Measurements from ENCODE around the gene UVRAG. TPM values are rescaled to one million over a fixed set of nuclear protein-coding genes. Genes with fewer than 3 reads are reported as not detected.
A peak's percentile ranks its signal among the peaks of the same experiment; 100 is the strongest.
"Not testable (repeated sequence)": the region's sequence is repeated elsewhere in the genome, so short reads cannot be mapped to it uniquely, and the experiment has no call there.

Gene UVRAG
- total RNA-seq, 1 donor from 2014 or later = 27.6 TPM

DNA sequence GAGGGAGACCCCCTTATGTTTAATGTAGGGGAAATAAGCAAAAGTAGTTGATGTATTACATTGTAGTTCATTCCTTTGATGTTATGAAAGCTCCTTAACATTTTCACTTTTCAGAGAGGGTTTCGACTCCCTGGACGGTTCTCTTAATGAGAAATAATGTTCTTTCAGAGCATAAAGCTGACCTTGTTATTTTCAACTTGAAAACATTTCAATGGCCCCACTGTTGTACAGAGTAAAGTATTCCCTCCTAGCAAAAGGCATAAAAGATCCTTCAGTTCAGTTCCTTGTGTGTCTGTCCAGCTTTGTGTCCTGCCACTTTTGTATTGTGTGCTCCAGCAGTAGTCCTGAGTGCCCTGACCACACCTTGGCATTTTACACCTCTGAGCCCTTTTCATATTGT, 63.9 kb downstream of the UVRAG start:
- Mint-ChIP-seq H3K4me3 (no peak overlapping the region), H3K9me3 (no peaks in the 10 kb centered on the region), H3K27ac (peak overlapping the region; percentile 51), H3K4me1 (peaks cover 16% of the 10 kb centered on the region), H3K27me3 (ENCODE audit: low read depth) (no peaks in the 10 kb centered on the region), H3K36me3 (peaks cover 11% of the 10 kb centered on the region)
- DNase-seq (ENCODE audit: low spot score in 2 of 2, unreplicated experiment in 2 of 2) = no peak
- TF ChIP-seq, protein P1, sequence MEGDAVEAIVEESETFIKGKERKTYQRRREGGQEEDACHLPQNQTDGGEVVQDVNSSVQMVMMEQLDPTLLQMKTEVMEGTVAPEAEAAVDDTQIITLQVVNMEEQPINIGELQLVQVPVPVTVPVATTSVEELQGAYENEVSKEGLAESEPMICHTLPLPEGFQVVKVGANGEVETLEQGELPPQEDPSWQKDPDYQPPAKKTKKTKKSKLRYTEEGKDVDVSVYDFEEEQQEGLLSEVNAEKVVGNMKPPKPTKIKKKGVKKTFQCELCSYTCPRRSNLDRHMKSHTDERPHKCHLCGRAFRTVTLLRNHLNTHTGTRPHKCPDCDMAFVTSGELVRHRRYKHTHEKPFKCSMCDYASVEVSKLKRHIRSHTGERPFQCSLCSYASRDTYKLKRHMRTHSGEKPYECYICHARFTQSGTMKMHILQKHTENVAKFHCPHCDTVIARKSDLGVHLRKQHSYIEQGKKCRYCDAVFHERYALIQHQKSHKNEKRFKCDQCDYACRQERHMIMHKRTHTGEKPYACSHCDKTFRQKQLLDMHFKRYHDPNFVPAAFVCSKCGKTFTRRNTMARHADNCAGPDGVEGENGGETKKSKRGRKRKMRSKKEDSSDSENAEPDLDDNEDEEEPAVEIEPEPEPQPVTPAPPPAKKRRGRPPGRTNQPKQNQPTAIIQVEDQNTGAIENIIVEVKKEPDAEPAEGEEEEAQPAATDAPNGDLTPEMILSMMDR (IDR thresholded peaks at IDR 0.05; ENCODE audit: unreplicated experiment) = no peak

DNA sequence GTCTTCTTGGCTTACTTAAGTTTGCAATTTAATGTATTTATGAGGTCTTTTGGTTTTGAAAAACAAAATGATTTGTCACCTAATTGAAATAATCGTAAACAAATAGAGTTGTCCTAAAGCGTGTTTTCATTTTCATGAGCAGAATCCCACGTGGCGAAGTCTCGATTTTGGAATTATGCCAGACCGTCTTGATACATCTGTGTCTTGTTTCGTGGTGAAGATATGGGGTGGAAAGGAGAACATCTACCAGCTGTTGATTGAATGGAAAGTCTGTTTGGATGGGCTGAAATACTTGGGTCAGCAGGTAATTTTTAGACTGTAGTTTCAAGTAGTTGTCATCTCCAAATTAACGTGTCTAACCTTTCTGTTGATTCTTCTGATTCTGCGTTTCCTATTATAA, 64.7 kb downstream of the UVRAG start:
- TF ChIP-seq, protein P1 (IDR thresholded peaks at IDR 0.05; ENCODE audit: unreplicated experiment) = no peak
- no peak overlapping the region for H3K4me3 Mint-ChIP-seq

DNA sequence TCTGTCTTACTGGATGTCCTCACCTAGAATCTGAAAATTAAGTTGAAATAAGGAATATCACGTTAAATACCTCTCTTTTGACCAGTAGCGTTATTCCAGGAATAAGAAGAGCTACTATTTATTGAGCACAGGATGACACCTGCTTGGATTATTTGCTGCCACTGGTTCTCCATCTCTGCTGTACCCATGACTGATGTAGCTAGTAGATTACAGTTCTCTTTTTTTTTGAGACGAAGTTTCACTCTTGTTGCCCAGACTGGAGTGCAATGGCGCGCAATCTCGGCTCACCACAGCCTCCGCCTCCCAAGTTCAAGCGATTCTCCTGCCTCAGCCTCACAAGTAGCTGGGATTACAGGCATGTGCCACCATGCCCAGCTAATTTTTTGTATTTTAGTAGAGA, 65.3 kb downstream of the UVRAG start:
- not testable (repeated sequence) for H3K27ac Mint-ChIP-seq; H3K9me3 Mint-ChIP-seq; H3K4me3 Mint-ChIP-seq; H3K27me3 Mint-ChIP-seq (ENCODE audit: low read depth); DNase-seq (ENCODE audit: low spot score in 2 of 2, unreplicated experiment in 2 of 2)
- Mint-ChIP-seq H3K36me3 (peaks cover 14% of the 10 kb centered on the region), H3K4me1 (peaks cover 13% of the 10 kb centered on the region)

More for the DNA sequence above, 64.7 kb downstream of the UVRAG start:
- DNase-seq (ENCODE audit: low spot score in 2 of 2, unreplicated experiment in 2 of 2) = no peak
- Mint-ChIP-seq H3K4me1 (peaks cover 15% of the 10 kb centered on the region), H3K36me3 (peaks cover 14% of the 10 kb centered on the region), H3K27me3 (ENCODE audit: low read depth) (no peaks in the 10 kb centered on the region), H3K27ac (no peak overlapping the region), H3K9me3 (no peaks in the 10 kb centered on the region)

DNA sequence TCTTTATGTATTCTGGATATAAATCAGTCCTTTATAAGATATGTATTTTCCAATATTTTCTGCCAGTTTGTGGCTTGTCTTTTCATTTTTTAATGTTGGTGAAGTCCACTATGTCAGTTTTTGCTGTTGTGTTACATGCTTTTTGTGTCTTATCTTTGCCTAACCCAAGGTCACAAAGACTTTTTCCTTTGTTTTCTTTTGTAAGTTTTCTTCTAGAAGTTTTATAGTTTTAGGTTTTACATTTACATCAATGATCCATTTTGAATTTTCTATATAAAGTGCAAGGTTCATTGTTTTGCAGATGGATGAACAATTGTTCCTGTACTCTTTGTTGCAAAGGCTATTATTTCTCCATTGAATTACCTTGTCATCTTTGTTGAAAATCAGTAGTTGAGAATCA, 69.3 kb downstream of the UVRAG start:
- Mint-ChIP-seq H3K36me3 (peaks cover 10% of the 10 kb centered on the region), H3K9me3 (no peaks in the 10 kb centered on the region), H3K4me3 (no peak overlapping the region), H3K4me1 (peaks cover 7% of the 10 kb centered on the region), H3K27ac (no peak overlapping the region), H3K27me3 (ENCODE audit: low read depth) (no peaks in the 10 kb centered on the region)
- DNase-seq (ENCODE audit: low spot score in 2 of 2, unreplicated experiment in 2 of 2) = no peak
- TF ChIP-seq, protein P1 (IDR thresholded peaks at IDR 0.05; ENCODE audit: unreplicated experiment) = no peak

DNA sequence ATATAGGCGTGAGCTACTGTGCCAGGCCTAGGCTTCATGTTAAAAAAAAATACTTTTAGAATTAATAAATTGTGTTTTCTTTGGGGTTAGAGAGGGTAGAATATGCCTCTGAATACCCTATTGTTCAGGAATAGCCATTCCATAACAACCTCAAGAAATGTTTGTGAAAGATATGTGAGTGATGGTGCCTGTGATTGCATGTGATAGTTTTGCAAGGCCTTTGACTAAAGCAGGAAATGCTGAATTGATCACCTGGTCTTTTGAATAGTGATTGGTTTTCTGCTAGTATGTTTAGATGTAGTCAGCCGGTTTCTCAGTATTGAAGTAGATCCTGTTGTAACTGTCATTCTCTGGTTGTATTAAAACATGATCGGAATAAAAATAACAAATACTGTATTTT, 73.4 kb downstream of the UVRAG start:
- no peaks in the 10 kb centered on the region for H3K27me3 Mint-ChIP-seq (ENCODE audit: low read depth)
- H3K4me1 Mint-ChIP-seq = peaks cover 5% of the 10 kb centered on the region
- H3K9me3 Mint-ChIP-seq = no peaks in the 10 kb centered on the region
- no peak overlapping the region for H3K4me3 Mint-ChIP-seq
- no peak overlapping the region for H3K27ac Mint-ChIP-seq
- DNase-seq (ENCODE audit: low spot score in 2 of 2, unreplicated experiment in 2 of 2) = no peak
- TF ChIP-seq, protein P1 (IDR thresholded peaks at IDR 0.05; ENCODE audit: unreplicated experiment) = no peak
- H3K36me3 Mint-ChIP-seq = peaks cover 6% of the 10 kb centered on the region

DNA sequence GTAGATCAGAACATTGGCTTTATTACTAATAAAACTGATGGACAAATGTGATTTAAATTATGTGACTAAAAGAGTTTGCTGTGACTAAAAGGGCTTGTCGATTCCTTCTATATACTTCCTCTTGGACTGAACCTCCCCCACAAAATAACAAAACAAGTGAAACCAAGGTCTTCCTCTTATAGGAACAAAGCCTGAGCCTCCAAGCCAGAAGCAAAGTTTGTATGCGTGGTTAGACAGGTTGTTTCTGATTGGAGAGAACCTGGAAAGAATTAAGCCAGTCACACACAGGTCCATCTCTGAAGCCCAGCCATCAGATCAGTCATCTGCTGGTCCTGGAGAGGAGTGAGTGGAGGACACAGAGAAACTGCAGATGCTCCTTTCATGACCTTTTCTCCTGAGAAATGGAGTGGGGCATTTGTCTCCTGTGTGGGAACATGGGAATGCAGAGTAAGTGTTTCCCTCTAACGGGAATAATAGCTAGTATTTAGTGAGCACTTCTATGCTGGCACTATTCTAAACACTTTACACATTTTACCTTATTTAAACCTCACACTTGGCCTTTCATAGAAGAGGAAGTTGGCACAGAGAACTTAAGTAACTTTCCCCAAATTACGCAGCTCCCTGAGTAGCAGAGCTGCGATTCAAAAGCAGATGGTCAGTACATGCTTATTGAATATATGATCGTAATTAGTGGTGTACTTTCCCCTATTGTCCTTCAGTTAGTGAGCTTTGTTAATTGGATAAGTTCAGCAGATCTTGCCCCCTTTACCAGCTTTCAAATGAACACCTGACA, 77.1 kb downstream of the UVRAG start:
- peaks cover 4% of the 10 kb centered on the region for H3K36me3 Mint-ChIP-seq
- H3K27ac Mint-ChIP-seq = no peak overlapping the region
- H3K9me3 Mint-ChIP-seq = no peaks in the 10 kb centered on the region
- TF ChIP-seq, protein P1 (IDR thresholded peaks at IDR 0.05; ENCODE audit: unreplicated experiment) = no peak
- DNase-seq (ENCODE audit: low spot score in 2 of 2, unreplicated experiment in 2 of 2) = no peak
- H3K4me1 Mint-ChIP-seq = peaks cover 1% of the 10 kb centered on the region
- H3K4me3 Mint-ChIP-seq = no peak overlapping the region
- no peaks in the 10 kb centered on the region for H3K27me3 Mint-ChIP-seq (ENCODE audit: low read depth)

Data from mesothelial cell of epicardium (in vitro differentiated cells).